Measurements from ENCODE around the gene ESCO1. TPM values are rescaled to one million over a fixed set of nuclear protein-coding genes. Genes with fewer than 3 reads are reported as not detected.

Gene ESCO1
- total and polyA plus RNA-seq, 2 of the 13 experiments (the other 11 are each of a cell fraction or from before 2014, with no cell fraction given) = 6.3 to 19.4 TPM

- no peak for TF ChIP-seq ATF6 (CRISPR knock-in tag; conservative IDR thresholded peaks at IDR 0.05)
- no peak for TF ChIP-seq ZNF160 (CRISPR knock-in tag; IDR thresholded peaks at IDR 0.05)
- TF ChIP-seq ZNF746 (CRISPR knock-in tag; IDR thresholded peaks at IDR 0.05) = no peak
- peak; percentile 38 for TF ChIP-seq MED8 (CRISPR knock-in tag; IDR thresholded peaks at IDR 0.05; ENCODE audit: insufficient replicate concordance)
- TF ChIP-seq YY1 (IDR thresholded peaks at IDR 0.05; ENCODE audit: insufficient read depth, insufficient replicate concordance, low read depth, low read length) = peak; percentile 96
- no peak for TF ChIP-seq NBN (conservative IDR thresholded peaks at IDR 0.05)
- no peak for TF ChIP-seq ZNF44 (CRISPR knock-in tag; IDR thresholded peaks at IDR 0.05)
- TF ChIP-seq KLF11 (CRISPR knock-in tag; IDR thresholded peaks at IDR 0.05) = no peak
- TF ChIP-seq FIP1L1 (IDR thresholded peaks at IDR 0.05; ENCODE audit: borderline replicate concordance, insufficient read depth, low read depth, low read length) = no peak; the same call in 1 of the 2 replicates
- peak; percentile 79; the same call in 1 of the 2 replicates for TF ChIP-seq MXD1 (CRISPR knock-in tag; IDR thresholded peaks at IDR 0.05)
- 0 out of 2 replicates have a peak, but pooled peaks have one; percentile 12 for TF ChIP-seq ZNF572 (CRISPR knock-in tag; IDR thresholded peaks at IDR 0.05)
- TF ChIP-seq KLF15 (CRISPR knock-in tag; IDR thresholded peaks at IDR 0.05; ENCODE audit: borderline replicate concordance) = no peak
- TF ChIP-seq KAT2B (IDR thresholded peaks at IDR 0.05; ENCODE audit: borderline replicate concordance, low read depth, low read length) = no peak
- TF ChIP-seq HINFP (CRISPR knock-in tag; IDR thresholded peaks at IDR 0.05; ENCODE audit: low read depth) = no peak; the same call in 1 of the 2 replicates
- peak; percentile 12; the same call in 1 of the 2 replicates for TF ChIP-seq THRA (CRISPR knock-in tag; IDR thresholded peaks at IDR 0.05; ENCODE audit: borderline replicate concordance)
- TF ChIP-seq ZNF607 (CRISPR knock-in tag; IDR thresholded peaks at IDR 0.05; ENCODE audit: borderline replicate concordance) = no peak
- TF ChIP-seq POLR2A (IDR thresholded peaks at IDR 0.05; ENCODE audit: insufficient read depth in 1 of 2, low read depth in 2 of 2, low read length in 2 of 2) = no peak
- no peak for TF ChIP-seq HNRNPH1 (optimal IDR thresholded peaks at IDR 0.05; ENCODE audit: low read depth, low read length)
- TF ChIP-seq NFIB (CRISPR knock-in tag; IDR thresholded peaks at IDR 0.05; ENCODE audit: borderline replicate concordance) = no peak
- TF ChIP-seq ZNF770 (CRISPR knock-in tag; IDR thresholded peaks at IDR 0.05) = no peak
- peak; percentile 71; the same call in 1 of the 2 replicates for TF ChIP-seq ZNF589 (CRISPR knock-in tag; conservative IDR thresholded peaks at IDR 0.05)
Measured at GRCh38 chr18:21599585-21600525, 649 bp downstream of the ESCO1 start (continued).
